HG02973 (cell line): ENCODE data around the gene NDUFA13.

Experiments used
- ATAC-seq: cut with Tn5 transposase; IDR thresholded peaks from one replicate; pipeline ENCODE4 v1.9.1; 2021; ENCODE audit warnings: moderate library complexity; ENCODE audit not compliant: unreplicated experiment

The NDUFA13 gene

DNA sequence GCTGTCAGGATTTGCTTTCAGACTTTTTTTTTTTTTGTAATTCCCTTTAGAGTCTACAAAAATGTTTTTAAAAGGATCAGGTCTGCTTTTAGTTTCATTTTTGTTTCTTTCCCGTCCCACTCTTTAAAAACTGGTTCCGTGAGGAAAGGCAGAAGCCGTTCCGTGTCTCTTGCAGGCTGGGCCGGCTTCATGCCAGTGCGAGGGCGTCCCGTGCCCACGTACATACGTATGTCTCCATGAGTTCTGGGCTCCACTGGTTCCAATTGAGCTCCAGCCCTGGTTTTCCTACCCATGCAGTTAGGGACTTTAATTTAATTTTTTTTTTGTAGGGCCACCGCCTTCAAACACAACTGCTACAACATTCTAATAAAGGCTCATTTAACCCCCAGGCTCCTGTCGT lies 9.4 kb upstream of the NDUFA13 start:
- ATAC-seq: no peak

DNA sequence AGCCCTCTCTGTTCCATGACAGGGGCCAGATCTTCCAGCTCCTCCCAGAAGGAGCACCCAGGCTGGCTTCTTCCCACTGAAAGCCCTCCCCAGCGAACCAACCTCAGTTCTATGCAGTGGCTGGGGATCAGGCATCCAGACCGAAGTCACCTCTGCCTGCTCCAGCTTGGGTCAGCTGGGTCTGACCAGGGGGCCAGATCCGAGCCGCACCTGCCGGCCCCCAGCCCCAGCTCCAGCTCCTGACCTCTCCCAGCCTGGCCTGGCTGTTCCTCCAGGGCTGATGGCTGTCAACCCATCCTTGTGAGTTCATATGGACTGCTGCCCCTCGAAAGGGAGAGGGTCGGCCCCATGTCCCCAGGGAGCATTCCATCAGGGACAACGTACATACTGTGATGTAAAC lies 8.7 kb upstream of the NDUFA13 start:
- ATAC-seq: no peak

DNA sequence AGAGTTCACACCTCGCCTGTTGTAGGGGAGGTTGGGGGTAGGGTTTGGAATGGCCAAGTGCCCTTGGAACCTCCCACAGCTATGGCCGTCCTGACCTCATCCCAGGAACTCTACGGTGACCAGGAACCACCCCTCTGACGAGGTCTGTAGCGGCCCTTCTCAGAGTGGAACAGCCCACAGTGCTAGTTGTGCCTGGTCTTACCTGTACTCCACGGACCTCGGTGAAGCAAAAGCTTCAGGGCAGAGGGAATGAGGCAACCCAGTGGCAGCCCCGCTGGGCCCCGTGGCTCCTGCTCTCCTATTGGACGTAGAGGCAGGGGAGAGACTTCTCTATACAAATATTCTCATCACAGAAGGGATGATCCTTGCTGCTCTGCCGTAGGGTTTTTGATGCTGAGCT lies 7.8 kb upstream of the NDUFA13 start:
- ATAC-seq: no peak

DNA sequence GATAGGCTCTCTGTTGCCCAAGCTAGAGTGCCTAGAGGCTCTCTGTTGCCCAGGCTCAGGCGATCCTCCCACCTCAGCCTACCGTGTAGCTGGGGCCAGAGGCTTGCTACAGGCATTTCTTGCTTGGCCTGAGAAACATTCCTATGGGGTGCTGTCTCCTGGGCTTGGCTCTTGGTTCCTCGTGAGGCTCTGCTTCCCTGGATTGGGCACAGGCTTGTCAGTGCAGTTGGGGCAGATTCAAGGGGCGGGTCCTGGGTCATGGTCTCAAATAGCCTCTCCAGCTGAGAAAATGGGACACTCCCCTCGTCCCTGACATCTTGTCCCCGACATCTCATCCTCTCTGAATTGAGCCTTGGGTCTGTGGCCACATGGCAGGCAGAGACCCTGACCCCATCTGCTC lies 5.6 kb upstream of the NDUFA13 start:
- no peak for ATAC-seq

DNA sequence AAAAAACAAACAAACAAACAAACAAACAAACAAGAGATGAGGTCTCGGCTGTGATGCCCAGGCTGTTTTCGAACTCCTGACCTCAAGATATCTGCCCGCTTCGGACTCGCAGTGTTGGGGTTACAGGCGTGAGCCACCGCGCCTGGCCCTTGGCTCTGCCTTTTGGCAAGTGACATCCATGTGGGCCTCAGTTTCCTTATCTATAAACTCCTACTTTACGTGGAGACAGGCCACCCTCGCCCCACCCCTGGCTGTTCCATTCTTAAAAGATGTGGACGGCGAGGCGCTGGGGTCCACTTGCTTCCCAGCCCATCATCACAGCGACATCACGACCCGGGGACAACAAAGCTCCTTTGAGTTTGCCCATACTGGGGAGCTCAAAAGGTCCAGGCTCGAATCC lies 2.3 kb upstream of the NDUFA13 start:
- no peak for ATAC-seq

DNA sequence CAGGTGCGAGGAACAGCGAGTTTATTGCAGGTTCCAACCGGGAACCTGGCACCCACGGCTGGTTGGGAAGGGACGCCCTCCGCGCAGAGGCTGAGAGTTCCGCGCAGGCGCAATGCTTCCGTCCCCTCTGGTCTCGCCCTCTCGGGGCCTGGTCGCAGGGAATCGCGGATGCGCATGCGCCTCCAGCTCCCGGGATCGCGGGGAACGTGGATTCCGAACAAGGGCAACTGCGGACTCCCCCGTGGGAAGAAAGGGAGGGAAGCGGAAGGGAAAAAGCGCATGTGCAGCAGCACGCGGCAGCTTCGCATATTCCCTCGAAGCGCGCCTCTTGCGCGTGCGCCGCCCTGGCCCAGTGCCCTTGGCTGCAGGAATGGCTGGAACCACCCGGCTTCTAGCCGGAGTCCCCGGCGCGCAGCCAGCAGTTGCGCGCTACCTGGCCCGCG lies 1.8 kb upstream of the NDUFA13 start:
- no peak for ATAC-seq

DNA sequence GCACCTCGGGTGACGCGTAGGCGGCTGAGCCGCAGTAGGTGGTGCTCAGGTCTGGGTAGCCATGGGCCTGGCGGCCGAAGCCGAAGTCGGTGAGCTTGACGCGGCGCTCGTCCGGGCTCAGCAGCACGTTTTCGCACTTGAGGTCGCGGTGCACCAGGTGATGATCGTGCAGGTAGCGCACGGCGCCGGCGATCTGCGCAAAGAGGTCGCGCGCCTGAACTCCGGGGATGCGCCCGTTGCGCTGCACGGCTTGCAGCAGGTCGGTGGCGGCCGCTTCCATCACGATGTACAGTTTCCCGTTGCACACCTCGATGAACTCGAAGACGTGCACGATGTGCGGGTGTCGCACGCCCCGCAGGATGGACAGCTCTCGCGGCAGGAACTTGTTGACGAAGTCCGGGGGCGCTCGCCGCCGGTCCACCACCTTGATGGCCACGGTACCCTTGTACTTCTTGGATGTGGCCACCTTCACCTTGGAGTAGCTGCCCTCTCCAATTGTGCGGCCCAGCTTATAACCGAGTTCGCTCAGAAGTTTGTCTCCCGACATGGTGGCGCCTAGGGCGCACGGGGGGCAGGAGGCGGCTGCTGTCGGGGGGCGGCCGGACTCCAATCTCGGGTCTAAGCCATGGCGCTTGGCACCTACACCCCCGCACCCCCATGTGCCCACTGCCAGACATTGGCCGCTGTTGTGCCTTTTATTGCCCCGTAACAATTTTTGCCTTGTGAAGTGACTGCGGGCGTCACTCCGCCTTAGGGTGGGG lies 964 bp upstream of the NDUFA13 start, which contains the start of gene TSSK6:
Gene TSSK6 (minus strand): TSS at position 668 of the 761 bp plus-strand sequence. CDS start 121 bp downstream, at position 547.
- ATAC-seq: no peak

DNA sequence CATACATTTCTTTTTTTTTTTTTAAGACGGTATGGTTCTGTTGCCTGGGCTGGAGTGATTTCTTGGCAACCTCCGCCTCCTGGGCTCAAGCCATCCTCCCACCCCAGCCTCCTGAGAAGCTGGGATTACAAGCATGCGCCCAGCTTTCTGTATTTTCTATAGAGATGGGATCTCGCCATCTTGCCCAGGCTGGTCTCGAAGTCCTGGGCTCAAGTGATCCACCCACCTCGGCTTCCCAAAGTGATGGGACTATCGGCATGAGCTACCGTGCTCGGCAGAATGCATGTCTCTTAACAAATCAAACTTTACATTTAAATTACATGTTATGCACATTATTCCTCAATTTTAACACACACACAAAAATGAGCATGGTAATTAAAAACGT lies 1.2 kb downstream of the NDUFA13 start:
- ATAC-seq: no peak

DNA sequence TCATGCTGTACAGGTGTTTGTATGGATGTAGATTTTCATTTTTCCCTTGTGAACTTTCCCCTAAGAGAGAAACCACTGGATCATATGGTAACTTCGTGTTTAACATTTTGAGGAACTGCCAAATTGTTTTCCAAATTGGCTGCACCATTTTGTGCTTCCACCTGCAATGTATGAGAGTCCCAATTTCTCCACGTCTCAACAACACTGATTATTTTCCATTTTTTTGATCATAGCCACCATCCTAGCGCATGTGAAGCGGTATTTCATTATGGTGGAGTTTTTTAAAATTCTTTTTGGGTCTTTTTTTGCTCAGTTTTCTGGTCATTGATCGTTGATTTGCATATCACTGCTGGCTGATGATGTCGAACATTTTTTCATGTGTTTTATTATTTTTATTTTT lies 5.0 kb downstream of the NDUFA13 start:
- no peak for ATAC-seq

DNA sequence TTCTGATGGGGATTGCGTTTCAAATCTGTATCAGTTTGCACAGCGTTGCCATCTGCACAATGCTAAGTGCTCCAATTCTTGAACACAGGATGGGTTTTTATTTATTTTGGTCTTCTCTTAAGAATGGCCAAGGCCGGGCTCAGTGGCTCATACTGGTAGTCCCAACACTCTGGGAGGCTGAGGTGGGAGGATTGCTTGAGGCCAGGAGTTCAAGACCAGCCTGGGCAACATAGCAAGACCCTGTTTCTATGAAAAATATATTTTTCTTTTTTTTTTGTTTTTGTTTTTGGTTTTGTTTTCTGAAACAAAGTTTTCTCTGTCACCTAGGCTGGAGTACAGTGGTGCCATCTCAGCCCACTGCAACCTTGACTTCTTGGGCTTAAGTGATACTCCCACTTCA lies 7.2 kb downstream of the NDUFA13 start:
- no peak for ATAC-seq

DNA sequence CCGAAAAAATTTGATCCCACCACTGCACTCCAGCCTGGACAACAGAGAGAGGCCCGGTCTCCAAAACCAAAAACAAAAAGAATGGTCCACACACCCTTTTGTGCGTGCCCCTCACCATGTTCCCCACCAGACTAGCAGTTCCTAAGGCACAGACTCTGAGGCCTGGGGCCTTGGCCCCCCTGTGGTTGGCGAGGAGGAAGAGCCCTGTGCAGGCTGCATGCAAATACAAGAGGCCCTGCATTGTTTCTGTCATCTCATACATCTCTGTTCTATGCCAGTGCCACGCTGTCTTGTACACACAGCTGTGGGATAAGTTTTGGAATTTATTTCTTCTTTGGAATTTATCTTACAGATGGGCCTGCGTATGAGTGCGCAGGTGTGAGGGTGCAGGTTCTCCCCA lies 8.0 kb downstream of the NDUFA13 start:
- ATAC-seq: no peak

DNA sequence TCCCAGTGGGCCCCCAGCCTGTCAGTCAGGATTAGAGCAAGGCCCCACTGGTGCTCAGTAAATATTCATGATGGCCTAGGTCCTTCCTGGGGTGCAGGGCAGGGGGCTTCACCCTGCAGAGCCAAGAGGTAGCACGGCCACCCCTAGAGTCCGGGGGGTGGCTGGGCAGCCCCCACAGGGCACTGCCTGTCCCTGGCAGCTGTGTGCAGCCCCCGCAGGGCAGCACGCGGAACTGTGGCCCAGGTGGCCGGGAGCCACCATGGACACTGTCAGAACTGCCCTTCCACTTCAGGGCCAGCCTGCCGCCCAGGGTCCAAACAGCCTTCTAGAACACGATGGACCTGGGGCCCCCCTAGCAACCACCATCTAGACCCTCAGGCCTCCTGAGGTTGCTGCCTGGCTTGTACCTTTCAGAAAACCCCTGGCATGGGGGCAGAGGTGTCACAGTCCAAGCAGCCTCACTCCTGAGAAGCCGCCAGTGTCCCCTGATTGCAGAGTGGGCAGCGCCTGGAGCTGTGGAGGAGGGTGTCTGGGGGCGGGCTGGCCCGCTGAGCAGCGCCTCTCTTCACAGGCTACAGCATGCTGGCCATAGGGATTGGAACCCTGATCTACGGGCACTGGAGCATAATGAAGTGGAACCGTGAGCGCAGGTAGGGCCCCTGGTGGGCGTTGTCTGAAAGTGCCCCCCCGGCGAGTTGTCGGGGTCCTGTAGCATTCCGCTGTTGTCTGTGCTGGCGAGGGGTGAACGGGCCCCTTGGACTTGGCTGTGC lies 9.8 kb downstream of the NDUFA13 start:
- no peak for ATAC-seq

DNA sequence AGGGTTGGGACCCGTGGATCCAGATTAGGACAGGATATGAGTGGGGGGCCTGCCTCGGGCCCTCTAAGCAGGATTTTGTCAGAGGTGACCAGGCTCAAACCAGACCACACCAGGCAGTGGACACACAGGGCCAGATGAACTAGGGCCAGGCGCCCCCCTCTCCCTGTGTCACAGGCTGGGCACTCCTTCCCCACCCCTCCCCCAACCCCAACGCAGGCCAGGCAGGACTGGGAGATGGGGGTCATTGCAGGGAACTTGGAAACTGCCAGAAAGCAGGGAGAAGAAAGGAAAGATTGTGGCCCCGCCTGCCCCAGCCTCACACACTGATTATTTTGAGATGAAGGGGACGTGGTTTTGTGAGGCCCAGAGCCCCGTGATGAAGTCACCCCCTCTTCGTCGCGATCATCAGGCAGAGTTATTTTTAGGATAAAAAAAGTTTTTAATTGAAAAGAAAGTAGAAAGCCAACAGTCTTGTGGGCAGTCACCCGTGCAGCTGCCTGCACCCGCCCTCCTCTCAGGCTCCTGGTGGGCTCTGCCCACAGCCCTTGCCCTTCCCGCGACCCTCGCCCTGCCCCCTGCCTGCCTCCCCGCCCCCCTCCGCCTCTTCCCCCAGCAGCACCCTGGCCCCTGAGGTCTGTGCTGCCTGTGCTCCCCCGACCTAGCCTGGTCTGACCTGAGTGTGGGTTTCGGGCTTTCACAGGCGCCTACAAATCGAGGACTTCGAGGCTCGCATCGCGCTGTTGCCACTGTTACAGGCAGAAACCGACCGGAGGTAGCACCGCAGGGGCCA lies 10.8 kb downstream of the NDUFA13 start:
- no peak for ATAC-seq

DNA sequence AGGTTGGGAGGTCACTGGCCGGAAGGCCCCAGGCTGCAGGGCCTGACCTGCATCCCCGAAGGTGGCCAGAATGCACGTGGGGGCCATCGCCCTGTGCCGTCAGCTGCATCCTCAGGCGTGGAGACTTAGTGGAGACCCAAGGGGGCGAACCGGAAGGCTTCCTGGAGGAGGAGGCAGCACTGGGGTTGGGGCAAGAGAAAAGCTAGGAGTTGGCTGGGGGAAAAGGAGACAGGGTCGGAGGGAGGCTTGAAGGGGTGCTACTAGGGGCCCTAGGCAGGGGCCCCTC lies 11.3 kb downstream of the NDUFA13 start:
- no peak for ATAC-seq

DNA sequence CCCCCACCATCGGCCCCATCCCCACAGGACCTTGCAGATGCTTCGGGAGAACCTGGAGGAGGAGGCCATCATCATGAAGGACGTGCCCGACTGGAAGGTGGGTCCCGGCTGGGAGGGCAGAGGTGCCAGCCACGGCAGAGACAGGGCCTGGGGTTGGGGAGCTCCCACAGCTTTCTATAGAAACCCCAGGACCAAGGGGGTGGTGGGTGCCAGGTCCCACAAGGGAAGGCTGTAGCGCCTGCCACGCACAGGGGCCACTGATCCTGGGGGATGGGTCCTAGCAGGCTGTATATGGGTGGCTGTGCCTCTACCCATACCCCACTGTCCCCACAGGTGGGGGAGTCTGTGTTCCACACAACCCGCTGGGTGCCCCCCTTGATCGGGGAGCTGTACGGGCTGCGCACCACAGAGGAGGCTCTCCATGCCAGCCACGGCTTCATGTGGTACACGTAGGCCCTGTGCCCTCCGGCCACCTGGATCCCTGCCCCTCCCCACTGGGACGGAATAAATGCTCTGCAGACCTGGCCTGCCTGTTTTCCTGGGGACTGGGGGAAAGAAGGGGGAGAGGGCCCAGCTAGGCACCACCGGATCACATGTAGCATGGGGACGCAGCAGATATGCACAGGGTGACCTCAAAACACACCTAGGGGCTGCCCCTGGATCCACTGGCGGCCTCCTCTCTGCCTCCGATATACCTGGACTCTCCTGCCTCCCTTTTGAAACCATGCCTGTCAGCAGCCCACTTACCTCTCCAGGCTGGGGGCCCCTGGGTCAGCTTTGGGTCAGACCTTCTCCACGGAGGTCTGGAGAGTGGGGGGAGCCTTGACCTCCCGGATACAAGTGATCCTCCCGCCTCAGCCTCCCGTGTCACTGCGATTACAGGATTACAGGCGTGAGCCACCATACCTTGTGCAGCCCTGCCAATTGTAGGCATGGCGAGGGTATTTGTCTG lies 11.9 kb downstream of the NDUFA13 start:
- ATAC-seq: no peak

DNA sequence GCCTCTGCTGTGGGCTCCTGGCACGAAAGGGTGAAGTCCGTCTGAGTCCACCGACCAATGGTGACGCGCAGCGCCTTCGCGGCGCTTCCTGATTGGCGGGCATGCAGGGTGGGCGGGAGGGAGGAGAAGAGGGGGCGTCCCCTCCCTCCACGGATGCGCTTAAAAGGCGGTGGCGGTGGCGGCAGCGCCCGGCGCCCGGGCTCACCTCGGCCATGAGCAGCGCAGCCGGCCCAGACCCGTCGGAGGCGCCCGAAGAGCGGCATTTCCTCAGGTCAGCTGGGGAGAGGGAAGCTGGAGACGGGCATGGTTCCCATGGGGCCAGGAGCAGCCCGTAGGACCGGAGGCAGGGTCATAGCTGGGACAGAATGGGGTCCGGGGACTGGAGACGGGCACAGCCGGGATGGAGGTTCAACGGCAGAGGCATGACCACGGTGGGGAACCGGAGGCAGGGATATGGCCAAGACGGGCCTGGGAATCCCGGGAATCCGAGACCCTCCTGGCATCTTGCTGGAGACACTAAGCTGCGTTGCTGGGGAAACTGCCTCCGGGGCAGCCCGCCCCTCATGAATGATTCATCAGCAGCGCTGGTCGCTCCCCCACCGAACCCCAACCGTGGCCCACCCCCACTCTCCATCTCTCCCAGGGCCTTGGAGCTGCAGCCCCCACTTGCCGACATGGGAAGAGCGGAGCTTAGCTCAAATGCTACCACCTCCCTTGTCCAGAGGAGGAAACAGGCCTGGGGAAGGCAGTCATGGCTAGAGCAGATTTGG lies 12.9 kb downstream of the NDUFA13 start, which contains the start of gene YJEFN3:
Gene YJEFN3 (plus strand): TSS at position 191 of the 770 bp plus-strand sequence. CDS start 22 bp downstream, at position 213.
- no peak for ATAC-seq

DNA sequence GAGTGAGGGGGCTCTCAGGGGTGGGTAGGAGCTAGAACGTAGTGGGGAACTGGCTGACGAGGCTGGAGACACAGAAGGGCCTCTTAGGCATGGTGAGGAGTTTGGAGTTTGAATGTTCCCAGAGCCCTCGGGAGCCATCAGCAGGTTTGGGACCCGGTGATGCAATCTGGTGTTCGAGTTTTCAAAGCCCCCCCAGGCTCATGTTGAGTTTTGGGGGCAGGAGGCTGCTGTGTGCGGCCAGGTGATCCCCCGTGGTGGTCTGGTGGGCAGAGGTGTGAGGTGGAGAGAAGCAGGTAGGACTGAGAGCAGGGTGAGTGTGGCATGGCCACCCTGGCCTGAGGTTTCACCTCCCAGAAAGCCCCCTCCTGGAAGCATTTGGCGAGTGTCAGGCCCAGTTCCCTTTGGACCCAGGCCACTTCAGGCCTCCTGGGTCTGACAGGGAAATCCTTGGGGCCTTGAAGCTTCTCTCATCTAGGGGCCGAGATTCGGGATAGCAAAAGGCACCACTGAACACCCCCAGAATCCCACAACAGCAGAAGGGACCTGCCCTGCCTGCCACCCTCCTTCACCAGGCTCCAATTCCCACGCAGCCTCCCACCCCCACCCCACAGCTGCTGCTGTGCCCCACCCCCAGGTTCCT lies 13.9 kb downstream of the NDUFA13 start:
- no peak for ATAC-seq

DNA sequence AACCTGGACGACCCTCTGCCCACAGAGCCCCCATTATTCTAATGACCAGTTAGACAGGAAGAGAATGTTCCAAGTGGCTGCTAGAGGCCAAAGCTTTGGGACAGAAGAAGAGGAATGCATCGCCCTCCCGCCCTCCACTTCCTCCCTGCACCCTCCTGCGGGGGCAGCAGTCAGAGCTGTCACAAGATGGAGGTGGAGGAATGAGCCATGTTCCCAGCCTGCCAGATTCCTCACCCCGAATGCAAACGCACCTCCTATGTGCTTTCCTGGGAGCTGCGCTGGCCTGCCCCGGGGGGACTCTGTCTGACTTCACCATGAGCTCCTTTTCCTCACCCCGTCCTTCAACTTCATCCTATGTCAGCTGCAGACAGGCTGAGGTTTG lies 14.4 kb downstream of the NDUFA13 start:
- no peak for ATAC-seq

DNA sequence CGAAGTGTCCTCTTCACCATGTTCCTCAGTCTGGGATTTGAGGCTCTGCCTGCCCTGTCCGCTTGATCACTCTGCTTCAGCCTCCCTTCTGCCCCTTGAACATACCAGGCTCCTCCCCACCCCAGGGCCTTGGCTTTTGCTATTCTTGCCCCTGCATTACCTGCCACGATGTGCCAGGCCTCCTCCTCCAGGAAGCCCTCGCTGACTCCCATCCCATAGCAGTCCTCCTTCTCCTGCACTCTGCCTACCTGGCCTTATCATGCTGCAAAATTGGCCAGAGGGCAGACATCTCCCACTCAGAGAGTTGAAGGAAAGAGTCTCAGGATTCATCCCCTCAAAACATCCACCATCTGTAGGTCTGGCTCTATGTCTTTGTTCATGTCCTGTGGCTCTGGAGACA lies 14.9 kb downstream of the NDUFA13 start:
- ATAC-seq: no peak
